GM12801 (cell line): Measurements from ENCODE around the gene RASL12.

Experiments
- CTCF ChIP-seq: IDR thresholded peaks from one replicate; pipeline ENCODE4 v1.5.1; 2011; ENCODE audit warnings: control low read depth; ENCODE audit not compliant: insufficient read length; ENCODE audit errors: extremely low read depth

The RASL12 gene

GRCh38 chr15:65058394-65059368 is 9.1 kb downstream of the RASL12 start:
- no peak for TF ChIP-seq CTCF

GRCh38 chr15:65057549-65057940 is 10.2 kb downstream of the RASL12 start:
- TF ChIP-seq CTCF: no peak

- TF ChIP-seq CTCF: no peak
Observed at GRCh38 chr15:65056868-65057548, 10.8 kb downstream of the RASL12 start.

- TF ChIP-seq CTCF: no peak
Observed at GRCh38 chr15:65056106-65056505, 11.7 kb downstream of the RASL12 start.

- no peak for TF ChIP-seq CTCF
Observed at GRCh38 chr15:65055201-65055870, 12.5 kb downstream of the RASL12 start.

- TF ChIP-seq CTCF: no peak
Observed at GRCh38 chr15:65054333-65055200, 13.2 kb downstream of the RASL12 start.
